Epithelial cell of esophagus (primary cell): ENCODE data around the gene ARMH2.

Source experiments
- DNase-seq: peaks from one replicate; pipeline ENCODE4 v3.0.0; 2010; ENCODE audit warnings: low read depth
- H3K4me3 ChIP-seq: 2 replicates; pipeline ENCODE4 v1.5.1; 2011; ENCODE audit warnings: mild to moderate bottlenecking, low read length, control low read depth
- TF ChIP-seq, protein P1 (sequence below): IDR thresholded peaks from 2 replicates; pipeline ENCODE4 v1.5.1; 2011; ENCODE audit warnings: low read depth, mild to moderate bottlenecking, low read length, control low read depth, inconsistent platforms; ENCODE audit not compliant: insufficient read depth; ENCODE audit errors: missing control alignments

ARMH2 gene

GRCh38 chr6:24798740-24799540 lies at the start of gene ARMH2:
Gene ARMH2 (minus strand): TSS chr6:24798917. CDS start chr6:24798857, 60 bp downstream.
- TF ChIP-seq, protein P1, sequence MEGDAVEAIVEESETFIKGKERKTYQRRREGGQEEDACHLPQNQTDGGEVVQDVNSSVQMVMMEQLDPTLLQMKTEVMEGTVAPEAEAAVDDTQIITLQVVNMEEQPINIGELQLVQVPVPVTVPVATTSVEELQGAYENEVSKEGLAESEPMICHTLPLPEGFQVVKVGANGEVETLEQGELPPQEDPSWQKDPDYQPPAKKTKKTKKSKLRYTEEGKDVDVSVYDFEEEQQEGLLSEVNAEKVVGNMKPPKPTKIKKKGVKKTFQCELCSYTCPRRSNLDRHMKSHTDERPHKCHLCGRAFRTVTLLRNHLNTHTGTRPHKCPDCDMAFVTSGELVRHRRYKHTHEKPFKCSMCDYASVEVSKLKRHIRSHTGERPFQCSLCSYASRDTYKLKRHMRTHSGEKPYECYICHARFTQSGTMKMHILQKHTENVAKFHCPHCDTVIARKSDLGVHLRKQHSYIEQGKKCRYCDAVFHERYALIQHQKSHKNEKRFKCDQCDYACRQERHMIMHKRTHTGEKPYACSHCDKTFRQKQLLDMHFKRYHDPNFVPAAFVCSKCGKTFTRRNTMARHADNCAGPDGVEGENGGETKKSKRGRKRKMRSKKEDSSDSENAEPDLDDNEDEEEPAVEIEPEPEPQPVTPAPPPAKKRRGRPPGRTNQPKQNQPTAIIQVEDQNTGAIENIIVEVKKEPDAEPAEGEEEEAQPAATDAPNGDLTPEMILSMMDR = no peak
- DNase-seq = no peak
- no peak within 1 kb of the TSS for H3K4me3 ChIP-seq

- DNase-seq = no peak
- TF ChIP-seq, protein P1 = no peak
- H3K4me3 ChIP-seq = no peak overlapping the region
Measured at GRCh38 chr6:24848461-24848860, 49.7 kb upstream of the ARMH2 start.

DNA sequence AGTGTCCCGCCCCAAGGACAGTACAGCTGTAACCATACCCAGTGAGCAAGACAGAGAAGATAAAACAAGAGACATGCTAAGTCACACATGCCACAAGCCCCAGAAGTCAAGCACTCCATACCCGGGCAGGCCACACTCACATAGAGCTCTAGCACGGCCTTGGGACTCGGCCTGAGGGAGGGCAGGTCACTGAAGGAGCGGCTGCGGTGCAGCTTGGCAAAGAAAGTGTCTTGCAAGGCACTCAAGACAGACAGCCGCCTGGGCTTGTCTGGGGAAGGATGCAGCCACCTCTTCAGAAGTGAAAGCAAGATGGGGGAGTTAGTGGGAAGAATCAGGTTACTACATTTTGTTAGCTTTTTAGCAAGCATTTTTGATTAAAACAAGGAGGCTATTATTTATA lies 48.7 kb upstream of the ARMH2 start:
- TF ChIP-seq, protein P1 = no peak
- H3K4me3 ChIP-seq = no peak overlapping the region
- DNase-seq = peak; percentile 62

GRCh38 chr6:24845578-24845977 lies 46.9 kb upstream of the ARMH2 start:
- TF ChIP-seq, protein P1 = no peak

DNA sequence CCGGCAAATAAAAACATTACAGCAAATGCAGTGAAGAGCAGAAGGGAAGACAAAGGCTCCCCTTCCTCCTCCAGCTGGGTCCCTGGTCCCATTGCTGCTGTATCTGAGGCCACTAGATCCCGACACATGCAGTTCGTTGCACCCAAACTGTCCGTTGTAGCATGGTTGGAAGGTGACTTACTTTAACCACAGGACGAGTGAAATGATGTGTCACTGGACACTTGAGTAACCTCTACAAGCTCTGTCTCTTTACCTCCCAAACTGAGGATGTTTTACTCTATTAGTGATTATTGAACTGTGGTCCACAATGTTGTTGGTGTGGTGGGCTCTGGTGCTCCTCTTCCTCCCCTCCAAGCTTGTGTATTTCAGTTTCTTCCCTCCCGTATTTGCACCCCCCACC lies 46.2 kb upstream of the ARMH2 start:
- TF ChIP-seq, protein P1 = no peak
- H3K4me3 ChIP-seq = no peak overlapping the region
- no peak for DNase-seq

More at GRCh38 chr6:24845578-24845977, 46.9 kb upstream of the ARMH2 start:
- DNase-seq = no peak
- H3K4me3 ChIP-seq = no peak overlapping the region

DNA sequence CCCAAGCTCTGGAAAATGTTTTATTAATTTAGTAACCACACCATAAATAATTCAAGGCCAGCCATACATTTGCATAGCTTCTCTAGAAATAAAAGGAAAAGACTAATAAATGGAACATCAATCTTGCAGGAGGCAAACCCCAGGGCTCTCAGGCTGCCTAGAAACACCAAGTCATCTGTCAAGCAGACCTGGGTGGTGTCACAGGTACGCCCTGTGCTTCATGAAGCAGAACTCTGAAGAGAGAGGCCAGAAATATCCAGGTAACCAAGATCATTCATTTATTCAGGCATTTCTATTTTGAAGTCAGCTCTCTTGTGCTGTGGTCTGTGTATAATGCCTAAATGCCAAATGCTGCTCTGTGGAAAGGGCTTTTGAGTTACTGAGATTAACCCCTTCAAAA lies 45.3 kb upstream of the ARMH2 start:
- TF ChIP-seq, protein P1 = no peak
- no peak for DNase-seq
- H3K4me3 ChIP-seq = no peak overlapping the region

DNA sequence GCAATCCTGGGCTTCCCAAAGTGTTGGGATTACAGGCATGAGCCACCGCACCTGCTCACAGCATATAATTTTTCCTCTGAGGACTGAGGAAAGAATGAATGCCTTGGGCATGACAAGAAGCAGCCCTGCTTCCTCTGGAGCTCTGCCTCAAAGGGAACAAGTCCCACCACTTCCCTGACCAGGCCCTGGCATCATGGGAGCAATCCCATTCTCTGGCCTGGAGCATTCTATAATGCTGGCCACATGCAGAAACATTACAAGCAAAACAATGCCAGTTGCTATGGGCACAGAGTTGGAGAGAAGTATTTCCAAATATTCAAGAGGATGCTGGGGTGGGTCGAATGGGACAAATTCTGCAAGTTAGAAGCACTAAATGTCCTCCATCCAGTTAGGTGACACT lies 41.5 kb upstream of the ARMH2 start:
- DNase-seq = no peak
- TF ChIP-seq, protein P1 = no peak
- no peak overlapping the region for H3K4me3 ChIP-seq
